GM18526 (cell line): ENCODE results near the gene CHTF18.

Experiments
- POLR2A ChIP-seq: IDR thresholded peaks from 3 replicates; pipeline ENCODE4 v1.6.1; 2011; ENCODE audit not compliant: insufficient read length; ENCODE audit errors: extremely low read depth

CHTF18 gene

DNA sequence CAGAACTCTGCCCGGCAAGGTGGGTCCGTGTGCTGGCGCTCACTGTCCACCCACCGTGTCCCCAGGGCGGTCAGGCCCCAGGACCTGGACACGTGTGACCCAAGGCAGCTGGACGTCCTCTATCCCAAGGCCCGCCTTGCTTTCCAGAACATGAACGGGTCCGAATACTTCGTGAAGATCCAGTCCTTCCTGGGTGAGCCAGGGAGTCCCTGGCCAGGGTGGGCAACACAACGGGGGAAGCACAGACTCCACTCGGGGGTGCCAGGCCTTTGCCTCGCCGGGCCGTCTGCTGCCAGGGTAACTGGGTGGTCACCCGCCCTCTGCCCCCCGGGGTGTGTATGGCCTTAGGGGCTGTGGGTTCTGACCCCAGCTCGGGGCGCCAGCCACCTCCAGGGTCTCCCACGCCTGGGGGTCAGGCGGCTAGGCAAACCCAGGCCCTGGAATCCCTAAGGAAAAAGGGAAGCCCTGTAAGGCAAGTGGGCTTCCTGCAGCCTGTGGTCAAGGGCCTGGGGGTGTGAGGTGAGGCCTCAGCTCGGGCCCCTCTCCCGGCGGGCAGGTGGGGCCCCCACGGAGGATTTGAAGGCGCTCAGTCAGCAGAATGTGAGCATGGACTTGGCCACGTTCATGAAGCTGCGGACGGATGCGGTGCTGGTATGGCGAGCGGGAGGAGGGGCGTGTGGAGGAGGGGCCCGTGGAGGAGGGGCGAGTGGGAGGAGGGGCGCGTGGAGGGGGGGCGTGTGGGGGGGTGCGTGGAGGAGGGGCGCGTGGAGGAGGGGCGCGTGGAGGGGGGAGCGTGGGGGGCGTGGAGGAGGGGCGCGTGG lies 21.4 kb upstream of the CHTF18 start:
- no peak for TF ChIP-seq POLR2A

DNA sequence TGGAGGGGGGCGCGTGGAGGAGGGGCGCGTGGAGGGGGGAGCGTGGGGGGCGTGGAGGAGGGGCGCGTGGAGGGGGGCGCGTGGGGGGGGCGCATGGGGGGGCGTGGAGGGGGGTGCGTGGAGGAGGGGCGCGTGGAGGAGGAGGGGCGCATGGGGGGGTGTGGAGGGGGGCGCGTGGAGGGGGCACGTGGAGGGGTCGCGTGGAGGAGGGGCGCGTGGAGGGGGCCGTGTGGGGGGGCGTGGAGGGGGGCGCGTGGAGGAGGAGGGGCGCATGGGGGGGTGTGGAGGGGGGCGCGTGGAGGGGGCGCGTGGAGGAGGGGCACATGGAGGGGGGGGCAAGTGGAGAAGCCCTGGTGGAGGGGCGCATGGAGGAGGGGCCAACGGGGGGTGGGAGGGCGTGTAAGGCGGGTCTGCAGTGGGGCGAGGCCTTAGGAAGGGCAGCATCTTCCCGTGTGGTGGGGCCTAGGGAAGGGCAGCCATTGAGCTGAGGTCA lies 20.6 kb upstream of the CHTF18 start:
- no peak for TF ChIP-seq POLR2A

DNA sequence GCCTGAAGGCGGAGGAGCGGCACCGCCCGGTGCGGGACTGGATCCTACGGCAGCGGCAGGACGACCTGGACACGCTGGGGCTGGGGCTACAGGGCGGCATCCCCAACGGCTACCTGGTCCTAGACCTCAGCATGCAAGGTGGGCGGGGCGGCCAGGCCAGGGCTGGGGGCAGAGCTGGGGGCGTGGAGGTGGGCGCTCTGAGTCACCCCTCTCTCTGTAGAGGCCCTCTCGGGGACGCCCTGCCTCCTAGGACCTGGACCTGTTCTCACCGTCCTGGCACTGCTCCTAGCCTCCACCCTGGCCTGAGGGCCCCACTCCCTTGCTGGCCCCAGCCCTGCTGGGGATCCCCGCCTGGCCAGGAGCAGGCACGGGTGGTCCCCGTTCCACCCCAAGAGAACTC lies 20.0 kb upstream of the CHTF18 start:
- TF ChIP-seq POLR2A: no peak

DNA sequence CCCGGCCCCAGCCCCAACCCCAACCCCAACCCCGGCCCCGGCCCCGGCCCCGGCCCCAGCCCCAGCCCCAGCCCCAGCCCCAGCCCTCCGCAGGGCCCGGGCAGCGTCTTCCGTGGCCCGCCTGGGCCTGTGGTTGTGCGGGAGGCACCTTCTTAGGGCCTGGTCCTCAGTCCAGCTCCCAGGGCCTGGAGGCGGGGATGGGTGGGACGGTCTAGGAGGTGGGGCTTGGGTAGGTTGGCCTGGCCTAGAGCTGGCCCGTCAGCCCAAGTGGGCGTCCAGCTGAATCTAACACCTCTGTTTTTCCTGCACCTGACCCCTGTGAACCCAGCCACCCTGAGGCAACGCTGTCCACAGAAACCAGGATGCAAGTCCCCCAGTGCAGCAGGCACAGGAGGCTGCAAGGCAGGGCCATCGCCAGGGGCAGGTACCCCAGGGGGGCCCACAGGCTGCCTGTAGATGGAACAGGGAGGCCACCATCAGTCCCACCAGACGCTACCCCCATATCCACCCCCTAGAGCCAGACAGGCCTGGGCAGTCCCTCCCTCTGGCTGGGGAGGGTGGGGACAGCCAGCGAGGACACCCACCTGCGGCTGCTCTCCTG lies 19.1 kb upstream of the CHTF18 start:
- TF ChIP-seq POLR2A: no peak

DNA sequence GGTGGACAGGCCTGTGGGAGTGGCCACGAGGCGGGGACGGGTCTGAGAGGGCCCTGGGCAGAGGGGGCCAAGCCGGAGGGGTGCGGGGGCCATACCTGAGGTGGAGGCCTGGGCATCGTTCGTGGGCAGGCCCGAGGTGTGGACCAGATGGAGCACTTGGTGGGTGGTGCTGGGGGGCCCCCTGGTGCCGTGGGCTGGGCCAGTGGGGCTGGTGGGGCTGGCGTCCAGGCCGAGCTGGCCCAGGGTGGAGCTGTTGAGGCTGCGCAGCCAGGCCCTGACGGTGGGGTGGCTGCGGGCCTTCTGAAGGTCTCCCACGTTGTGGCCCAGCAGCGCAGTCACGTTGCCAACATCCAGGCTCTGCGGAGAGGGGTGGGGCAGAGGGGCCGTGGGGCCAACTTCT lies 18.5 kb upstream of the CHTF18 start:
- TF ChIP-seq POLR2A: no peak

DNA sequence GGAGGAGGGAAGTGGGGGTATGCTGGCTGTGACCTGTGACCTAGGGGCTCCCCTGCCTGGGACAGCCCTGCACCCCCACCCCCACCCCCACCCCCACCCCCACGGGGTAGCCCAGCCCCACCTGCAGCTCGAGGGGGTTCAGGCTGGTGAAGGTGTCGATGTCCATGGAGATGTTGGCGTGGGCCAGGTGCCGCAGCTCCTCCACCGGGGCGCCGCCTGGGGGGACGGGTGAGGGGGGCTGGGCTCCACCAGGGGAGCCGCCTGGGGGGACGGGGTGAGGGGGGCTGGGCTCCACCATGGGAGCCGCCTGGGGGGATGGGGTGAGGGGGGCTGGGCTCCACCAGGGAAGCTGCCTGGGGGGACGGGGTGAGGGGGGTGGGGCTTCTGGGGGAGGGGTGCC lies 18.0 kb upstream of the CHTF18 start:
- TF ChIP-seq POLR2A: no peak

DNA sequence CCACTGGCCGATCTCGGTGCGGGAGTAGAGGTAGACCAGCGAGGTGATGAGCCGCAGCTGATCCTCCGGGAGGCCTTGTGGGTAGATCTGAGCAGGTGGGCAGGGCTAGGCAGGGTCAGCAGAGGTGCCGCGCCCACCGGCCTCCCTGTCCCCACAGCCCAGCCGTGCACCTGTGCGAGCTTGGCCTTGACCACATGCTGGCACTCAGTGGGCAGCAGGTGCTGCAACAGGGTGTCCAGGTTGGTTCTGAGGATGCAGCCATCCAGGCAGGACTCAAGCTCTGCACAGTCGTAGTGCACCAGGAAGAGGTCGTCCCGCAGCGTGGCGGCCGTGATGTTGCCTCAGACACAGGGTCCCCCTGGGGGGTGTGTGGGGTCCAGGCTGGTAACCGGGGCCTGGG lies 15.5 kb upstream of the CHTF18 start:
- TF ChIP-seq POLR2A: no peak

DNA sequence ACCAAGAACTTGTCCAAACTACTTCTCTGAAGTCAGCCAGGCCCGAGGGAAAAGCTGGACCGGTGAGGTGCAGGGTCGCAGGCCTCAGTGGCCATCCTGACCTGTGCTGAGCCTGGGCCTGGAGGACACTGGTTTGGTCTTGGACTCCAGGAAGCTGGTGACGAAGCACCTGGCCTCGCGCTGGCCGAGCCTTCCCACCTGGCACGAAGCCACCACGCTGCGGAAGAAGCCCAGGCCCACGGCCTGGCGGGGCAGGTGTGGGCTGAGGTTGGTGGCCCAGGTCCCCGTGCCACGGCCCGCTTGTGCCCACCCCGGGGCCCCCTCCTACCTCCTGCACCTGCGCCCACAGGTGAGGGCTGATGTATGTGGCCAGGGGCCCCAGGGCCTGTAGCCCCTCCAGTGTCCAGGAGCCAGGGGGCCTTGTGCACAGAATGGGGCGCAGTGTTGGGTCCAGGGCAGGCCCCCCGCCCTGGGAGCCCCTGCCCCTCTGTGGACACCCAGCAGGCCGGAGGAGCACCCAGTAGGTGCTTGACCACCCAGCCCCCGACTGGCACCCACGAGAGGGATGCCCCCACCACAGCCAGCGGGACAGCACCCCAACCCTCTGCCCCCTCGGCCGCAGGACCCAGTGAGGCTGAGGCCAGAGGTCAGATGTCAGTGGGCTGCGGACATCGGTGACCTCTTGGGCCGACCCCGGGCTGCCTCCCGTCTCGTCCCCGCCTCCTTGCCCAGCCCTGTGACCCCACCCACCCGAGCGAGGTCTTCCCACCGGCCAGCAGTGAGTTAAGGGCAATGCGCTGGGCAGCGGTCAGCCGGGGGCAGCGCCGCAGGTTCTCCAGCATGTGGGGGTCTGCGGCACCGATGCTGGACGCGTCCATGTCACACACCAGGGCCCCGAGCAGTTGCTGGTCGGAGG lies 14.1 kb upstream of the CHTF18 start:
- no peak for TF ChIP-seq POLR2A

DNA sequence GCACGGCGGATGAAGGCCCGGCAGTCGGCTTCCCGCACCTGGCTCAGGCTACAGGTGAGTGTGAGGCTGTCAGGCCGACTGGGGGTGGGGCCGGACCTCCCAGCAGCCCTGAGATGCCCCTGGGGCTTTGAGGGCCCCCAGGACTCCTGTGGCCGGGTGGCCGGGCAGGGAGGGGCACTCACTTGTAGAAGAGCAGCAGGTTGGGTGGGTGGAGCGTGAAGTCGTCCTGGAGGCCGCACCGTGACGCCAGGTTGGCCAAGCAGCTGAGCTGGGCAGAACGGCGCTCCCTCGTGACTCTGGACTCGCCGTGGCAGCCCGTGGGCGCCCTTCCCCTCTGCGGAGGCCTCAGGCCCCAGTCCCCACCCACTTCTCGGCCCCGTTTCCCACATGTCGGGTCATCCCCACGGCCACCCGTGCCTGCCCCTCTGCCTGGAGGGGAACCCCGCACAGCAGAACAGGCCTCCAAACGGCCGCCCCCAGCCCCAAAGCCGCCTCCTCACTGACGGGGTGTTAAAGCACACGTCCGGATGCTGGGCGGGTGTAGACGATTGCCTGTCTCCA lies 13.1 kb upstream of the CHTF18 start:
- no peak for TF ChIP-seq POLR2A

DNA sequence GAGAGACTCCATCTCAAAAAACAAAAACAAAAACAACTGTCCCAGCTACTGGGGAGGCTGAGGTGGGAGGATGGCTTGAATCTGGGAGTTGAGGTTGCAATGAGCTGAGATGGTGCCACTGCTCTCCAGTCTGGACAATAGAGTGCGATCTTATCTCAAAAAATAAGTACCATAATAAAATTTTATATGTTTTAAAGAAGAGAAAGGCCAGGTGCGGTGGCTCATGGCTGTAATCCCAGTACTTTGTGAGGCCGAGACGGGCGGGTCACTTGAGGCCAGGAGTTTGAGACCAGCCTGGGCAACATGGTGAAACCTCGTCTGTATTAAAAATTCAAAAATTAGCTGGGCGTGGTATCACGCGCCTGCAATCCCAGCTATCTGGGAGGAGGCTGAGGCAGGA lies 11.6 kb upstream of the CHTF18 start:
- TF ChIP-seq POLR2A: no peak

DNA sequence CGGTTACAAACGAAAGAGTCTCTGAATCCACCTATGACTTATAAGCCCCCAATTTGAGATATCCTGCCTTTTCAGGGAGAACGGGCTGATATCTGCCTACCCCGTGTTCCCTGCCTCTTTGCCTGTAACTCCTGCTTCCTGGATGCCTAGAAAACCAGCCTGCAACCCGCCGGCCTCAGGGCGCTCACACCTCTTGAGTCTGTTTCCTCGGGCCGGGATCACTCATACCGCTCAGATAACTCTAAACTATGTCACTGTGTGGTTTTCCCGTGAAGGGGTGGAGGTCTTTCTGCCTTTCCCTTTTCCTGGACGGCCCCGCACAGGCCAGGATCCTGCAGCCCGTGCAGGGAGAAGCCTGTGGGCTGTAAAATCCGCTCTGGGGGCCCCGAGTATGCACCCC lies 10.6 kb upstream of the CHTF18 start:
- no peak for TF ChIP-seq POLR2A

DNA sequence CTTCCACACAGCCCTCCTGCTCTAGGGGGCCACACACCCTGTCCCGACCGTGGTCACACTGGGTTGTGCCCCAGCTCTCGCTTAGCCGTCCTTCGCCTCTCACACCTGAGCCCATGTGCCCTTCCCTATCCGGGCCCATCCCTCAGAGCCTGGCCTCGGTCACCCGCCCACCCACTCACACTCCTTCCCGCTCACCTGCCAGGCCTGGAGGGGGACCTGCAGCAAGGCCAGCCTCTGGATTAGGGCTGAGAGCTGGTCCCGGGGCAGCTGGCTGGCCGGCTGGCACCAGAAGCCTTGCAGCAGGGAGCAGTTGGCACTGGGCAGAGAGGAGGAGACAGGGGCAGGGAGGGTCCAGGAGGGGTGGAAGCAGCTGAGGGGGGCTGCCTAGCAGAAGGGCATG lies 10.0 kb upstream of the CHTF18 start:
- TF ChIP-seq POLR2A: no peak

DNA sequence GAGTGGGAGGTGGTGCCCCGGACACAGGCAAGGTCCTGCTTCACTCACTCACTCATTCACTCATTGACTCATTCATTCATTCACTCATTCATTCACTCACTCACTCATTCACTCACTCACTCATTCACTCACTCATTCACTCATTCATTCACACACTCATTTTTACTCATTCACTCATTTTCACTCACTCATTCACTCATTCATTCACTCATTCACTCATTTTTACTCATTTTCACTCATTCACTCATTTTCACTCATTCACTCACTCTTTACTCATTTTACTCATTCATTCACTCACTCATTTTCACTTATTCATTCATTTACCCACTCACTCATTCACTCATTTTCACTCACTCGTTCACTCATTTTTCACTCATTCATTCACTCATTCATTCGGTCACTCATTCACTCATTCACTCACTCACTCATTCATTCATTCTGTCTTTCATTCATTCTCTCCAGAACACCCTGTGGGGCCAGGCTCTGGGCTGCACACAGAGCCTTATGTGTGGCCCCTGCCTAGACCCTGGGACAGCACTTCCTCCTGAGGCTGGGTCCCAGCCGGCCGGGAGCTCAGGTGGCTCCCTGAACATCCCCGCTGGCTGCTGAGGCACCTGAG lies 9.4 kb upstream of the CHTF18 start:
- TF ChIP-seq POLR2A: no peak

DNA sequence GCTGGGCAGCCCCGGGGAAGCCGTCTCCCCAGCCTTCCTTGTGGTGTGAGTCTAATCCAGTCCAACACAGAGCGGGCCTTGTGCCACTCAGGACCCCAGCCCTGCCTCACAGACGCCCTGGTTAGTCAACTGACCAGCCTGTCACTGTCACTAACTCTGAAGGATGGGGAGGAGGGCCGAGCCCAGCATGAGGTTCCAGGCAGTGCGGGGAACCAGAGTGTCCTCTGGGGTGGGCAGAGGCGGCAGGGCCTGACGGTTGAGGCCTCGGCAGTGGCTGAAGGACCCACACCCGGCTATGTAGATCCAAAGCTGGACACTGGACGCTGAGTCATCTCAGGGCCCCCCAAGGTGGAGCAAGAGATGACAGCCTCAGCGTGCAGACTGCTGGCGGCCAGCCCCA lies 8.9 kb upstream of the CHTF18 start:
- TF ChIP-seq POLR2A: no peak

DNA sequence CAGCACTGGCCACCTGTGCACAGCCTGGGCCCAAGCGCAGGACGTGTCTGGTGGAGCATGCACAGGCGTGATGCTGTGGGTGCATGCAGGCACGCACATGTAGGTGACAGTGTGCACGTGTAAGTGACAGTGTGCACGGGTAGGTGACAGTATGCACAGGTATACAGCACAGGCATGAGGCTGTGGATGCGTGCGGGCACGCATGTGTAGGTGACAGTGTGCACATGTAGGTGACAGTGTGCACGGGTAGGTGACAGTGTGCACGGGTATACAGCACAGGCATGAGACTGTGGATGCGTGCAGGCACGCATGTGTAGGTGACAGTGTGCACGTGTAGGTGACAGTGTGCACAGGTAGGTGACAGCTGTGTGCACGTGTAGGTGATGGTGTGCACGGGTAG lies 8.1 kb upstream of the CHTF18 start:
- TF ChIP-seq POLR2A: no peak
